ENCODE data around the gene MX1. TPM values are rescaled to one million over a fixed set of nuclear protein-coding genes. Genes with fewer than 3 reads are reported as not detected.

Gene MX1
- total RNA-seq, 1 experiment from 2014 or later = 90.0 TPM

Other genes starting within 250 kb of the MX1 start
- not detected in 2 replicates for gene FAM3B, start 109.4 kb upstream of the MX1 start, total RNA-seq (2014; rRNA removed; shearing (Covaris generic); ENCODE audit: low replicate concordance)
- 27.8 and 31.0 TPM in 2 replicates for gene MX2, start 64.2 kb upstream of the MX1 start, total RNA-seq (2014; rRNA removed; shearing (Covaris generic); ENCODE audit: low replicate concordance)
- gene TMPRSS2, start 81.9 kb downstream of the MX1 start, total RNA-seq (2014; rRNA removed; shearing (Covaris generic); ENCODE audit: low replicate concordance) = not detected in 2 replicates